Fibroblast of gingiva (primary cell): Measurements from ENCODE around the gene PTPN22.

Source experiments
- DNase-seq: peaks from one replicate; pipeline ENCODE4 v3.0.0-alpha.2; 2011; ENCODE audit warnings: low read depth

Gene PTPN22

GRCh38 chr1:113850127-113850796, 21.2 kb downstream of the PTPN22 start:
- DNase-seq = no peak

- peak; percentile 57 for DNase-seq
These were observed 22.4 kb downstream of the PTPN22 start for GRCh38 chr1:113849072-113849471.

- DNase-seq = no peak
These were observed 25.0 kb downstream of the PTPN22 start for GRCh38 chr1:113846391-113847035.

GRCh38 chr1:113836534-113836933, 35.0 kb downstream of the PTPN22 start:
- no peak for DNase-seq

GRCh38 chr1:113835686-113836290, 35.7 kb downstream of the PTPN22 start:
- DNase-seq = peak; percentile 31

GRCh38 chr1:113834716-113835115, 36.8 kb downstream of the PTPN22 start:
- no peak for DNase-seq

- no peak for DNase-seq
These were observed 41.5 kb downstream of the PTPN22 start for GRCh38 chr1:113830039-113830438.

- DNase-seq = no peak
These were observed 49.6 kb downstream of the PTPN22 start for GRCh38 chr1:113821916-113822315.

GRCh38 chr1:113818578-113818977, 52.9 kb downstream of the PTPN22 start:
- DNase-seq = no peak

- no peak for DNase-seq
These were observed 58.3 kb downstream of the PTPN22 start for GRCh38 chr1:113813218-113813617.

- no peak for DNase-seq
These were observed 58.8 kb downstream of the PTPN22 start for GRCh38 chr1:113812661-113813135.

- DNase-seq = peak; percentile 99
These were observed 59.4 kb downstream of the PTPN22 start, which contains the start of gene RSBN1 for GRCh38 chr1:113811888-113812660. RSBN1 (minus strand) TSS chr1:113812476; CDS start chr1:113812412, 64 bp downstream.

- DNase-seq = no peak
These were observed 60.2 kb downstream of the PTPN22 start for GRCh38 chr1:113811156-113811887.

GRCh38 chr1:113809670-113810602, 61.6 kb downstream of the PTPN22 start:
- DNase-seq = no peak

- no peak for DNase-seq
These were observed 62.9 kb downstream of the PTPN22 start for GRCh38 chr1:113808450-113809195.

GRCh38 chr1:113805639-113806038, 65.9 kb downstream of the PTPN22 start:
- DNase-seq = no peak

- DNase-seq = no peak
These were observed 66.3 kb downstream of the PTPN22 start for GRCh38 chr1:113805256-113805531.

GRCh38 chr1:113804421-113805255, 66.9 kb downstream of the PTPN22 start:
- no peak for DNase-seq

- DNase-seq = no peak
These were observed 69.0 kb downstream of the PTPN22 start for GRCh38 chr1:113802367-113803007.
